ENCODE results near the gene ZMYND12.

Gene ZMYND12

DNA sequence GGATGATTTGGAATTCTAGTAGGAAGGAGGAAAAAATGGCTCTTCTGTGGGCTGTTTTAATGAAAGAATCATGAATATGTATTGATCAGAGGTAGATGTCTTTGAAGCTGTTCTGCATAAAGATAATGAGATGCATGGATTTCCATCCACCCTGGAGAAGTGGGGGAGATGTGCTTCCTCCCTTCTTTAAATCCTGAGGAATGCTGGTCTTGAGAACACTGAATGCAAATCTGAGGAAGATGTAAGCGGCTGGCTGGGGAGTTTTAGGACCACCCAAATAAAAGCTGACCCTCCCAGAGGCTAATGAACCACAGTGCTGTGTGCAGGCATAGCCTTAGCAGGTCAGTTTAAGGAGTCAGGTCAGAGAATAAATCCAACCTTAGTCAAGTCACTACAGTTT lies 37.3 kb downstream of the ZMYND12 start:
- TF ChIP-seq CSDC2 (CRISPR knock-in tag; IDR thresholded peaks at IDR 0.05) = no peak
- TF ChIP-seq ESRRG (CRISPR knock-in tag; IDR thresholded peaks at IDR 0.05) = no peak
- TF ChIP-seq BACH2 (CRISPR knock-in tag; IDR thresholded peaks at IDR 0.05; ENCODE audit: borderline replicate concordance) = no peak
- TF ChIP-seq ZFP30 (CRISPR knock-in tag; IDR thresholded peaks at IDR 0.05) = no peak
- no peak for TF ChIP-seq ARNTL (CRISPR knock-in tag; IDR thresholded peaks at IDR 0.05; ENCODE audit: borderline replicate concordance, low read depth)
- TF ChIP-seq OSR1 (CRISPR knock-in tag; IDR thresholded peaks at IDR 0.05) = no peak
- TF ChIP-seq ZNF565 (CRISPR knock-in tag; conservative IDR thresholded peaks at IDR 0.05; ENCODE audit: low read depth) = no peak
- no peak for TF ChIP-seq TOX (CRISPR knock-in tag; IDR thresholded peaks at IDR 0.05; ENCODE audit: borderline replicate concordance)
- no peak for TF ChIP-seq ZC3H10 (CRISPR knock-in tag; IDR thresholded peaks at IDR 0.05)
- no peak for TF ChIP-seq PPARA (CRISPR knock-in tag; IDR thresholded peaks at IDR 0.05; ENCODE audit: borderline replicate concordance)
- TF ChIP-seq TCF4 (CRISPR knock-in tag; IDR thresholded peaks at IDR 0.05; ENCODE audit: borderline replicate concordance) = no peak
- TF ChIP-seq ZNF70 (CRISPR knock-in tag; IDR thresholded peaks at IDR 0.05) = no peak
- no peak for TF ChIP-seq ISL1 (CRISPR knock-in tag; IDR thresholded peaks at IDR 0.05)
- no peak for TF ChIP-seq ZFP3 (CRISPR knock-in tag; IDR thresholded peaks at IDR 0.05)
- no peak for ATAC-seq

- ATAC-seq = no peak
- TF ChIP-seq, protein P1, sequence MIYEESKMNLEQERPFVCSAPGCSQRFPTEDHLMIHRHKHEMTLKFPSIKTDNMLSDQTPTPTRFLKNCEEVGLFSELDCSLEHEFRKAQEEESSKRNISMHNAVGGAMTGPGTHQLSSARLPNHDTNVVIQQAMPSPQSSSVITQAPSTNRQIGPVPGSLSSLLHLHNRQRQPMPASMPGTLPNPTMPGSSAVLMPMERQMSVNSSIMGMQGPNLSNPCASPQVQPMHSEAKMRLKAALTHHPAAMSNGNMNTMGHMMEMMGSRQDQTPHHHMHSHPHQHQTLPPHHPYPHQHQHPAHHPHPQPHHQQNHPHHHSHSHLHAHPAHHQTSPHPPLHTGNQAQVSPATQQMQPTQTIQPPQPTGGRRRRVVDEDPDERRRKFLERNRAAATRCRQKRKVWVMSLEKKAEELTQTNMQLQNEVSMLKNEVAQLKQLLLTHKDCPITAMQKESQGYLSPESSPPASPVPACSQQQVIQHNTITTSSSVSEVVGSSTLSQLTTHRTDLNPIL (CRISPR knock-in tag; IDR thresholded peaks at IDR 0.05; ENCODE audit: low read depth) = no peak
- no peak for TF ChIP-seq BACH2 (CRISPR knock-in tag; IDR thresholded peaks at IDR 0.05; ENCODE audit: borderline replicate concordance)
- TF ChIP-seq CSDC2 (CRISPR knock-in tag; IDR thresholded peaks at IDR 0.05) = no peak
- no peak for TF ChIP-seq OSR1 (CRISPR knock-in tag; IDR thresholded peaks at IDR 0.05)
- no peak for TF ChIP-seq PPARA (CRISPR knock-in tag; IDR thresholded peaks at IDR 0.05; ENCODE audit: borderline replicate concordance)
- TF ChIP-seq ZNF70 (CRISPR knock-in tag; IDR thresholded peaks at IDR 0.05) = no peak
- TF ChIP-seq, protein P2, sequence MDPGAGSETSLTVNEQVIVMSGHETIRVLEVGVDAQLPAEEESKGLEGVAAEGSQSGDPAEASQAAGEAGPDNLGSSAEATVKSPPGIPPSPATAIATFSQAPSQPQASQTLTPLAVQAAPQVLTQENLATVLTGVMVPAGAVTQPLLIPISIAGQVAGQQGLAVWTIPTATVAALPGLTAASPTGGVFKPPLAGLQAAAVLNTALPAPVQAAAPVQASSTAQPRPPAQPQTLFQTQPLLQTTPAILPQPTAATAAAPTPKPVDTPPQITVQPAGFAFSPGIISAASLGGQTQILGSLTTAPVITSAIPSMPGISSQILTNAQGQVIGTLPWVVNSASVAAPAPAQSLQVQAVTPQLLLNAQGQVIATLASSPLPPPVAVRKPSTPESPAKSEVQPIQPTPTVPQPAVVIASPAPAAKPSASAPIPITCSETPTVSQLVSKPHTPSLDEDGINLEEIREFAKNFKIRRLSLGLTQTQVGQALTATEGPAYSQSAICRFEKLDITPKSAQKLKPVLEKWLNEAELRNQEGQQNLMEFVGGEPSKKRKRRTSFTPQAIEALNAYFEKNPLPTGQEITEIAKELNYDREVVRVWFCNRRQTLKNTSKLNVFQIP (CRISPR knock-in tag; IDR thresholded peaks at IDR 0.05; ENCODE audit: borderline replicate concordance, low read depth) = no peak
- TF ChIP-seq, protein P3, sequence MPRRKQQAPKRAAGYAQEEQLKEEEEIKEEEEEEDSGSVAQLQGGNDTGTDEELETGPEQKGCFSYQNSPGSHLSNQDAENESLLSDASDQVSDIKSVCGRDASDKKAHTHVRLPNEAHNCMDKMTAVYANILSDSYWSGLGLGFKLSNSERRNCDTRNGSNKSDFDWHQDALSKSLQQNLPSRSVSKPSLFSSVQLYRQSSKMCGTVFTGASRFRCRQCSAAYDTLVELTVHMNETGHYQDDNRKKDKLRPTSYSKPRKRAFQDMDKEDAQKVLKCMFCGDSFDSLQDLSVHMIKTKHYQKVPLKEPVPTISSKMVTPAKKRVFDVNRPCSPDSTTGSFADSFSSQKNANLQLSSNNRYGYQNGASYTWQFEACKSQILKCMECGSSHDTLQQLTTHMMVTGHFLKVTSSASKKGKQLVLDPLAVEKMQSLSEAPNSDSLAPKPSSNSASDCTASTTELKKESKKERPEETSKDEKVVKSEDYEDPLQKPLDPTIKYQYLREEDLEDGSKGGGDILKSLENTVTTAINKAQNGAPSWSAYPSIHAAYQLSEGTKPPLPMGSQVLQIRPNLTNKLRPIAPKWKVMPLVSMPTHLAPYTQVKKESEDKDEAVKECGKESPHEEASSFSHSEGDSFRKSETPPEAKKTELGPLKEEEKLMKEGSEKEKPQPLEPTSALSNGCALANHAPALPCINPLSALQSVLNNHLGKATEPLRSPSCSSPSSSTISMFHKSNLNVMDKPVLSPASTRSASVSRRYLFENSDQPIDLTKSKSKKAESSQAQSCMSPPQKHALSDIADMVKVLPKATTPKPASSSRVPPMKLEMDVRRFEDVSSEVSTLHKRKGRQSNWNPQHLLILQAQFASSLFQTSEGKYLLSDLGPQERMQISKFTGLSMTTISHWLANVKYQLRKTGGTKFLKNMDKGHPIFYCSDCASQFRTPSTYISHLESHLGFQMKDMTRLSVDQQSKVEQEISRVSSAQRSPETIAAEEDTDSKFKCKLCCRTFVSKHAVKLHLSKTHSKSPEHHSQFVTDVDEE (CRISPR knock-in tag; IDR thresholded peaks at IDR 0.05) = no peak
- TF ChIP-seq RARB (CRISPR knock-in tag; IDR thresholded peaks at IDR 0.05) = no peak
- no peak for TF ChIP-seq GLIS3 (CRISPR knock-in tag; IDR thresholded peaks at IDR 0.05)
- no peak for TF ChIP-seq PATZ1 (CRISPR knock-in tag; IDR thresholded peaks at IDR 0.05; ENCODE audit: borderline replicate concordance)
- TF ChIP-seq ZNF565 (CRISPR knock-in tag; conservative IDR thresholded peaks at IDR 0.05; ENCODE audit: low read depth) = no peak
- TF ChIP-seq ESRRG (CRISPR knock-in tag; IDR thresholded peaks at IDR 0.05) = no peak
- TF ChIP-seq ZFP30 (CRISPR knock-in tag; IDR thresholded peaks at IDR 0.05) = no peak
- no peak for TF ChIP-seq CSRNP3 (CRISPR knock-in tag; IDR thresholded peaks at IDR 0.05)
- TF ChIP-seq ZC3H10 (CRISPR knock-in tag; IDR thresholded peaks at IDR 0.05) = no peak
- TF ChIP-seq ISL1 (CRISPR knock-in tag; IDR thresholded peaks at IDR 0.05) = no peak
- TF ChIP-seq ZFP3 (CRISPR knock-in tag; IDR thresholded peaks at IDR 0.05) = no peak
- no peak for TF ChIP-seq TOX (CRISPR knock-in tag; IDR thresholded peaks at IDR 0.05; ENCODE audit: borderline replicate concordance)
- TF ChIP-seq ARNTL (CRISPR knock-in tag; IDR thresholded peaks at IDR 0.05; ENCODE audit: borderline replicate concordance, low read depth) = no peak
Observed at GRCh38 chr1:42417166-42417565, 38.7 kb downstream of the ZMYND12 start.
